ENCODE data around the gene ABCF2. TPM values are rescaled to one million over a fixed set of nuclear protein-coding genes. Genes with fewer than 3 reads are reported as not detected.

Gene ABCF2
- total RNA-seq, 1 experiment from 2014 or later: 99.0 TPM

GRCh38 chr7:151166629-151167196, 60.3 kb downstream of the ABCF2 start:
- DNase-seq (ENCODE audit: low spot score): no peak
- in situ Hi-C loops (cut with HindIII; ENCODE audit: low sequenced_read_pairs): loop anchor here (5.0 kb wide), 1 partner anchor 134 kb away; no protein-coding TSS in a partner anchor

Other genes starting within 250 kb of the ABCF2 start
- gene KCNH2, start 248.9 kb downstream of the ABCF2 start, total RNA-seq (2014; rRNA removed; shearing (Covaris generic)): 10.8 and 11.5 TPM in 2 replicates
- gene NOS3, start 236.2 kb downstream of the ABCF2 start, total RNA-seq (2014; rRNA removed; shearing (Covaris generic)): 34.5 and 41.6 TPM in 2 replicates
- gene ATG9B, start 202.7 kb downstream of the ABCF2 start, total RNA-seq (2014; rRNA removed; shearing (Covaris generic)): 0.34 and 0.49 TPM in 2 replicates
- gene ABCB8, start 198.8 kb downstream of the ABCF2 start, total RNA-seq (2014; rRNA removed; shearing (Covaris generic)): 34.0 and 57.0 TPM in 2 replicates
- not detected in 2 replicates for gene ASIC3, start 178.7 kb downstream of the ABCF2 start, total RNA-seq (2014; rRNA removed; shearing (Covaris generic))
- gene CDK5, start 169.3 kb downstream of the ABCF2 start, total RNA-seq (2014; rRNA removed; shearing (Covaris generic)): 18.5 and 25.3 TPM in 2 replicates
- gene SLC4A2, start 167.6 kb downstream of the ABCF2 start, total RNA-seq (2014; rRNA removed; shearing (Covaris generic)): 363 and 382 TPM in 2 replicates
- 57.2 and 62.9 TPM in 2 replicates for gene FASTK, start 146.4 kb downstream of the ABCF2 start, total RNA-seq (2014; rRNA removed; shearing (Covaris generic))
- gene TMUB1, start 143.7 kb downstream of the ABCF2 start, total RNA-seq (2014; rRNA removed; shearing (Covaris generic)): 94.3 and 112 TPM in 2 replicates
- 49.4 and 51.9 TPM in 2 replicates for gene AGAP3, start 140.7 kb downstream of the ABCF2 start, total RNA-seq (2014; rRNA removed; shearing (Covaris generic))
- gene GBX1, start 59.5 kb downstream of the ABCF2 start, total RNA-seq (2014; rRNA removed; shearing (Covaris generic)): 0.37 TPM in 1 of 2 replicates, not detected in the other
- not detected in 2 replicates for gene ASB10, start 40.0 kb downstream of the ABCF2 start, total RNA-seq (2014; rRNA removed; shearing (Covaris generic))
- gene H2BK1, start 16.7 kb downstream of the ABCF2 start, total RNA-seq (2014; rRNA removed; shearing (Covaris generic)): not detected in 2 replicates
- gene CHPF2, start 5.3 kb upstream of the ABCF2 start, total RNA-seq (2014; rRNA removed; shearing (Covaris generic)): 22.3 and 31.1 TPM in 2 replicates
- 65.7 and 68.2 TPM in 2 replicates for gene SMARCD3, start 21.5 kb upstream of the ABCF2 start, total RNA-seq (2014; rRNA removed; shearing (Covaris generic))
- 41.8 and 59.0 TPM in 2 replicates for gene NUB1, start 114.6 kb upstream of the ABCF2 start, total RNA-seq (2014; rRNA removed; shearing (Covaris generic))
- gene WDR86, start 182.8 kb upstream of the ABCF2 start, total RNA-seq (2014; rRNA removed; shearing (Covaris generic)): 10.2 and 13.7 TPM in 2 replicates
- not detected in 2 replicates for gene CRYGN, start 212.9 kb upstream of the ABCF2 start, total RNA-seq (2014; rRNA removed; shearing (Covaris generic))

Data from G401 (cell line).